OCI-LY7 (cell line): Measurements from ENCODE around the gene THSD7A.

Experiments
- EZH2phosphoT487 ChIP-seq: fragments of 200-600 bp; sonication (generic); IDR thresholded peaks from 2 replicates; pipeline ENCODE4 v1.6.1; 2018; ENCODE audit warnings: low read depth, borderline replicate concordance, mild to moderate bottlenecking, mixed run types, antibody characterized with exemption, low read length, moderate library complexity, mixed read lengths
- TF ChIP-seq, protein P1 (sequence below): fragments of 200-600 bp; sonication (generic); conservative IDR thresholded peaks from 2 replicates; pipeline ENCODE4 v1.5.1; 2014; ENCODE audit warnings: mild to moderate bottlenecking, antibody characterized with exemption, low read length, moderate library complexity, mixed read lengths

DNA sequence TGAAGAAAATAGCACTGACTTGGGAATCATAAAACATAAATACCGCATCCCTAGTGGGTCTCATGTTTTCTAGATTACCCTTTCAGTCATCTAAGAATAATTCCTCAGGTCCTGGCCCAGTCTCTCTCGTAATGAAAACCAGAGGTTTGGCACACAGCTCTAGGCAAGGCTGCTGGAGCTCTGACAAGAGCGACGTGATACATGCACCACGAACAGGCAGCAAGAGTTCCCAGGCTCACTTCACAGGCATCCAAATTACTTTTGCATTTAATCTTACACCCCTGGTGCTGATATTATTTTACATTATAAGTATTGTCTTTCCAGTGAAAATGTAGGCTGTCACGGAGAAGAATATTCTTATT lies 105.2 kb downstream of the THSD7A start:
- TF ChIP-seq, protein P1, sequence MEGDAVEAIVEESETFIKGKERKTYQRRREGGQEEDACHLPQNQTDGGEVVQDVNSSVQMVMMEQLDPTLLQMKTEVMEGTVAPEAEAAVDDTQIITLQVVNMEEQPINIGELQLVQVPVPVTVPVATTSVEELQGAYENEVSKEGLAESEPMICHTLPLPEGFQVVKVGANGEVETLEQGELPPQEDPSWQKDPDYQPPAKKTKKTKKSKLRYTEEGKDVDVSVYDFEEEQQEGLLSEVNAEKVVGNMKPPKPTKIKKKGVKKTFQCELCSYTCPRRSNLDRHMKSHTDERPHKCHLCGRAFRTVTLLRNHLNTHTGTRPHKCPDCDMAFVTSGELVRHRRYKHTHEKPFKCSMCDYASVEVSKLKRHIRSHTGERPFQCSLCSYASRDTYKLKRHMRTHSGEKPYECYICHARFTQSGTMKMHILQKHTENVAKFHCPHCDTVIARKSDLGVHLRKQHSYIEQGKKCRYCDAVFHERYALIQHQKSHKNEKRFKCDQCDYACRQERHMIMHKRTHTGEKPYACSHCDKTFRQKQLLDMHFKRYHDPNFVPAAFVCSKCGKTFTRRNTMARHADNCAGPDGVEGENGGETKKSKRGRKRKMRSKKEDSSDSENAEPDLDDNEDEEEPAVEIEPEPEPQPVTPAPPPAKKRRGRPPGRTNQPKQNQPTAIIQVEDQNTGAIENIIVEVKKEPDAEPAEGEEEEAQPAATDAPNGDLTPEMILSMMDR: no peak
- no peak for TF ChIP-seq EZH2phosphoT487
